Natural killer cell (primary cell): ENCODE results near the gene ZFYVE19. TPM values are rescaled to one million over a fixed set of nuclear protein-coding genes. Genes with fewer than 3 reads are reported as not detected.

Experiments used
- ATAC-seq, 3 donors: fragments of 150-1000 bp in 2 of 3; fragments of 200-7000 bp in 1 of 3; cut with Tn5 transposase; 1 replicate in 1 of 3; 2 replicates in 2 of 3; pipeline ENCODE4 v1.10.0; 2021; ENCODE audit warnings: mild to moderate bottlenecking in 2 of 3, moderate library complexity in 2 of 3
- DNase-seq, 2 donors: peaks; one replicate each; pipeline versions ENCODE4 v3.0.0 to v3.0.0-alpha.2; 2013 to 2021; ENCODE audit warnings: mixed read lengths in 1 of 2
- H3K27ac ChIP-seq: one replicate; pipeline ENCODE4 v1.5.1; 2013; ENCODE audit warnings: mild to moderate bottlenecking, low read length
- H3K27me3 ChIP-seq: one replicate; pipeline ENCODE4 v1.6.1; 2013; ENCODE audit warnings: low read length; ENCODE audit not compliant: control insufficient read depth, insufficient read depth
- H3K36me3 ChIP-seq: one replicate; pipeline ENCODE4 v1.6.1; 2013; ENCODE audit warnings: low read length; ENCODE audit not compliant: control insufficient read depth, insufficient read depth
- H3K4me1 ChIP-seq: one replicate; pipeline ENCODE4 v1.6.1; 2013; ENCODE audit warnings: low read length; ENCODE audit not compliant: control insufficient read depth, insufficient read depth
- H3K4me3 ChIP-seq: one replicate; pipeline ENCODE4 v1.5.1; 2013; ENCODE audit warnings: low read length
- H3K9me3 ChIP-seq: one replicate; pipeline ENCODE4 v1.6.1; 2013; ENCODE audit warnings: low read length; ENCODE audit not compliant: control insufficient read depth, insufficient read depth
- H3K27ac Mint-ChIP-seq, 2 donors: one replicate each; pipeline ENCODE4 v1.8.0; 2022; ENCODE audit warnings: mild to moderate bottlenecking in 2 of 2, mixed read lengths in 2 of 2, moderate library complexity in 1 of 2
- H3K27me3 Mint-ChIP-seq, 2 donors: one replicate each; pipeline ENCODE4 v1.8.0; 2022; ENCODE audit warnings: low read depth in 2 of 2, mixed read lengths in 2 of 2
- H3K36me3 Mint-ChIP-seq: one replicate; pipeline ENCODE4 v1.8.0; 2022; ENCODE audit warnings: mixed read lengths
- H3K4me1 Mint-ChIP-seq, 2 donors: one replicate each; pipeline ENCODE4 v1.8.0; 2022; ENCODE audit warnings: mixed read lengths in 2 of 2
- H3K4me3 Mint-ChIP-seq: one replicate; pipeline ENCODE4 v1.8.0; 2022; ENCODE audit warnings: mild to moderate bottlenecking, moderate library complexity, mixed read lengths
- H3K9me3 Mint-ChIP-seq, 2 donors: one replicate each; pipeline ENCODE4 v1.8.0; 2022; ENCODE audit warnings: mixed read lengths in 2 of 2
- WGBS: methylation state at CpG from one replicate; pipeline ENCODE4 v1.1.7; 2013; ENCODE audit warnings: missing lambda C conversion rate; ENCODE audit not compliant: insufficient coverage; 5-methylcytosine and 5-hydroxymethylcytosine counted together
- intact Hi-C: fragments of 100-400 bp; cut with micrococcal nuclease; formaldehyde crosslinking; loops from one replicate; pipeline ENCODE4 v1.14.2; 2022
- total RNA-seq, 4 donors: library from RNA; stranded (reverse); fragments of 120-200 nt in 1 of 4; gene quantifications; one replicate each; pipeline versions ENCODE4 v1.2.3 to v1.2.4, GENCODE V29; 2013 to 2022
- TF ChIP-seq, protein P1 (sequence below): fragments of 200-600 bp; IDR thresholded peaks from one replicate; pipeline ENCODE4 v1.8.0; 2022; ENCODE audit warnings: antibody characterized with exemption

Gene ZFYVE19
- total RNA-seq, 3 donors from 2014 or later (not counting 1 experiment from before 2014, with no cell fraction given), result 16.4 to 19.7 (median 18.5) TPM

DNA sequence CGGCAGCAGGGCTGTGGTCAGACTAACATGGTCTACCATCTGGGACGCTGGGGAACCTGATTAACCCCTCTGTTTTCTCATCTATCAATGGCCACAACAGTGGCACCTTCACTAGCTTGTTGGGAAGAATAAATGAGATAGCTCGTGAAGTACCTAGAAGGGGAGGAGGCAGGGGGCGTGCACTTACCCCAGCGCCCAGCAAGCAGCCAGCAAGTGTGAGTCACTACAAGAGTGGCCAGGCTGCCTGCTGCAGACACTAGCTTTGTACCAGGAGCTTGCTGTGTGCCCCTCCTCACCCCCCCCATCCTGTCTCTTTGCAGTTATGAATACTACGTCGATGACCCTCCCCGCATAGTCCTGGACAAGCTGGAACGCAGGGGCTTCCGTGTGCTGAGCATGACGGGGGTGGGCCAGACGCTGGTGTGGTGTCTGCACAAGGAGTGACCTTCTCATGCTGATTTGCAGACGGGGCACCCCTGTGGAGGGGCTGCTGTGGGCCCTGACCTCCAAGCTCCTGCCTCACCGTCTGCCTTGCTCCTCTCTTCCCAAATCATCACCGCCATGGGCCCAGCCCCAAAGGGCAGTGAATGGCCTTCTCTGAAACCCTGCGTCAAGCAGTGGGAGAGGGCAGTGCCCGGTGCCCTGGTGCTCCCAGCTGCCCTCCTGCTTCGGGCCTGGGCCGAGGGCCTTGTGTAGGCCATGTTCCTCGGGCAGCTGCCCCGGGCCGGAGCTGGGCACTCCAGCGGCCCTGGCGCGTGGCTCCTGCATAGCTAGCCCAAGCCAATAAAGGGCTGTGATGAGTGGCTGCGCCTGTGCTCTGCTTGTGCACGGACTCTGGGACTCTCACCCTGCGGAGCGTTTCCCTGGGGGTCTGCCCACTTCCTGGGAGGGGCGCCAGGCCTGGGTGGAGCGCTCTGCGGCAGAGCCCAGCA, 39.7 kb upstream of the ZFYVE19 start:
- no peaks in the 10 kb centered on the region for H3K27me3 Mint-ChIP-seq
- Histone ChIP-seq H3K4me1 (peaks cover 72% of the 10 kb centered on the region), H3K36me3 (peaks cover 14% of the 10 kb centered on the region), H3K4me3 (no peak overlapping the region), H3K9me3 (no peaks in the 10 kb centered on the region), H3K27ac (no peak overlapping the region), H3K27me3 (no peaks in the 10 kb centered on the region)
- 94% methylated on average over 32 of the region's 32 CpGs for WGBS
- no peak overlapping the region for H3K4me3 Mint-ChIP-seq
- DNase-seq (no peak), ATAC-seq (no peak)
- intact Hi-C loops, result no loop called here
- no peak overlapping the region for H3K27ac Mint-ChIP-seq
- H3K9me3 Mint-ChIP-seq, result no peaks in the 10 kb centered on the region
- peaks cover 42 to 70% of the 10 kb centered on the region in 2 donors for H3K4me1 Mint-ChIP-seq
- TF ChIP-seq, protein P1, sequence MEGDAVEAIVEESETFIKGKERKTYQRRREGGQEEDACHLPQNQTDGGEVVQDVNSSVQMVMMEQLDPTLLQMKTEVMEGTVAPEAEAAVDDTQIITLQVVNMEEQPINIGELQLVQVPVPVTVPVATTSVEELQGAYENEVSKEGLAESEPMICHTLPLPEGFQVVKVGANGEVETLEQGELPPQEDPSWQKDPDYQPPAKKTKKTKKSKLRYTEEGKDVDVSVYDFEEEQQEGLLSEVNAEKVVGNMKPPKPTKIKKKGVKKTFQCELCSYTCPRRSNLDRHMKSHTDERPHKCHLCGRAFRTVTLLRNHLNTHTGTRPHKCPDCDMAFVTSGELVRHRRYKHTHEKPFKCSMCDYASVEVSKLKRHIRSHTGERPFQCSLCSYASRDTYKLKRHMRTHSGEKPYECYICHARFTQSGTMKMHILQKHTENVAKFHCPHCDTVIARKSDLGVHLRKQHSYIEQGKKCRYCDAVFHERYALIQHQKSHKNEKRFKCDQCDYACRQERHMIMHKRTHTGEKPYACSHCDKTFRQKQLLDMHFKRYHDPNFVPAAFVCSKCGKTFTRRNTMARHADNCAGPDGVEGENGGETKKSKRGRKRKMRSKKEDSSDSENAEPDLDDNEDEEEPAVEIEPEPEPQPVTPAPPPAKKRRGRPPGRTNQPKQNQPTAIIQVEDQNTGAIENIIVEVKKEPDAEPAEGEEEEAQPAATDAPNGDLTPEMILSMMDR, result no peak
- no peaks in the 10 kb centered on the region for H3K36me3 Mint-ChIP-seq

DNA sequence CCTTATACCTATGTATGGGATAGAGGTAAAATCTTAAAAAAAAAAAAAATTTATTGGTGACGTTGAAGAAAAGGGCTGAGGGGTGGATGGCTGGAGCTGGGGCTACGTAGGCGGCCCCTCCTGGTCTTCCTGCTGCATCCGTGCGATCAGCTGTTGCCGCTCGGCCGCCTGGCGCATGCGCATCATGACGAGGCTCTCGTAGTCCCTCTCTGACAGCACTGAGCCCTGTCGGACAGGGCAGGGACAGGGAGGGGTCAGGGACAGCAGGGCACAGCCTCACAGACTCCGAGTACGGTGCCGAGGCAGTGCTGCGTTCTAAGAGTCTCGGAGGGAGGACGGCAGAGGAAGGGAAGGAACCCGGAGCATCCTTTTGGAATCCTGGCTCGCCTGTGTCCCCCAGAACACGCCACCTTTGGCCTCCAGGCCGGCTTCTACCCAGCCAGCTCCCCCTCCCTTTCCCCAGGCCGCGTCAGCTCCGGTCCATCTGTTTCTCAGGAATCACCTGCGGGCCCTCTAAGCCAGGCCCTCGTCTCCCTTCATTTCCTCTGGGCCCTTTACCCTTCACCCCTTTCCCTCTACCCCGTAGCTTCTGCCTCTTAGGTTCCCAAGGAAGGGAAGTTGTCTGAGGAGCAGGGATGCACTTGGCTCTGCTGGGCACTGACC, 38.9 kb upstream of the ZFYVE19 start:
- H3K4me3 Mint-ChIP-seq, result no peak overlapping the region
- WGBS, result 95% methylated on average over 28 of the region's 29 CpGs
- H3K27me3 Mint-ChIP-seq, result no peaks in the 10 kb centered on the region
- H3K27ac ChIP-seq, result peak overlapping the region; percentile 60
- no peak overlapping the region for H3K4me3 ChIP-seq
- peaks cover 67% of the 10 kb centered on the region for H3K4me1 ChIP-seq
- no peaks in the 10 kb centered on the region for H3K27me3 ChIP-seq
- DNase-seq, result no peak
- intact Hi-C loops, result no loop called here
- ATAC-seq, result no peak
- H3K36me3 ChIP-seq, result peaks cover 16% of the 10 kb centered on the region
- TF ChIP-seq, protein P1, result no peak
- H3K9me3 ChIP-seq, result no peaks in the 10 kb centered on the region
- no peaks in the 10 kb centered on the region for H3K9me3 Mint-ChIP-seq
- peaks cover 42 to 64% of the 10 kb centered on the region in 2 donors for H3K4me1 Mint-ChIP-seq
- H3K36me3 Mint-ChIP-seq, result no peaks in the 10 kb centered on the region
- H3K27ac Mint-ChIP-seq, result peak overlapping the region; percentile 86 to 96

DNA sequence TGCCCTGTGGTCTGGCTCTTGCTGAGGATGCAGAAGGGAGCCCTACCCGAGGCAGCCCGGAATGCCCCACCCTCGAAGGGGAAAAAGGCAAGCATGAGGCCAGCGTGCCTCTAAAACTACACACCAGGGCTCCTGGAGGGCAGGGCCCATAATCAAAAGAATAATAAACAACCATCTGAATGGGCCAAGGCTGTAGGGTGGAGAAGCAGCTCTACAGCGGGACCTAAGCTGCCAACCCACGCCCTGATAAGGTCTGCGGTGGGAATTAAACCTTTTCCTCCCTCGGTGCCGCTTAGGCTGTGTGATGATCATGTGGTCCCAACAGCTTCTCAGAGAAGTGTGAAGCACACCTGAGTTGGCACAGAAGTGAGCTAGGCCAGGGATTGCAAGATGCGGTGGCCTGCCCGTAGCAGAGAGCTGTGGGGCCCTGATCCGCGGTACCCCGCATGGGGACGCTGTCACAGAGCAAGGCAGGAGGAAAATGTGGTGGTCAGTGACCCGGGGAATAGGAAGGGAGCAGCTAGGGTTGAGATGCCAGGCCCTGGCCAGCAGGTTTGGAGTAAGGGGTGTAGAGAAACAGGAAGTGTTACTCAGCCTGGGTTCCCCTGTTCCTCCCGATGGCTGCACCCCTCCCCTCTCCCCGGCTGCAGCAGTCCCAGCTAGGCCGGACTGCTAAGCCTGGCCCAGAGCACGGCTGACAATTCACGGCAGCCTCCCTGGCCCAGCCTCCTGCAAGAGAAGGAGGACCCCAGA, 38.2 kb upstream of the ZFYVE19 start:
- Histone ChIP-seq H3K27me3 (no peaks in the 10 kb centered on the region), H3K4me1 (peaks cover 60% of the 10 kb centered on the region), H3K27ac (peak overlapping the region; percentile 60), H3K36me3 (peaks cover 22% of the 10 kb centered on the region), H3K4me3 (no peak overlapping the region), H3K9me3 (no peaks in the 10 kb centered on the region)
- TF ChIP-seq, protein P1, result no peak
- ATAC-seq (peak in 1 of 3 donors; percentile 5), DNase-seq (no peak)
- peak overlapping the region; percentile 86 to 96 for H3K27ac Mint-ChIP-seq
- H3K4me3 Mint-ChIP-seq, result peak overlapping the region; percentile 72
- no peaks in the 10 kb centered on the region for H3K36me3 Mint-ChIP-seq
- peaks cover 42 to 59% of the 10 kb centered on the region in 2 donors for H3K4me1 Mint-ChIP-seq
- WGBS, result 57% methylated on average over 21 of the region's 21 CpGs
- intact Hi-C loops, result no loop called here
- H3K9me3 Mint-ChIP-seq, result no peaks in the 10 kb centered on the region
- no peaks in the 10 kb centered on the region for H3K27me3 Mint-ChIP-seq
